Limb (tissue), 2 donors: ENCODE measurements around the gene CAV1.

Experiments used
- DNase-seq, 2 donors: peaks; one replicate each; pipeline ENCODE4 v3.0.0-alpha.2; 2016; ENCODE audit errors: extremely low spot score in 2 of 2

Gene CAV1

DNA sequence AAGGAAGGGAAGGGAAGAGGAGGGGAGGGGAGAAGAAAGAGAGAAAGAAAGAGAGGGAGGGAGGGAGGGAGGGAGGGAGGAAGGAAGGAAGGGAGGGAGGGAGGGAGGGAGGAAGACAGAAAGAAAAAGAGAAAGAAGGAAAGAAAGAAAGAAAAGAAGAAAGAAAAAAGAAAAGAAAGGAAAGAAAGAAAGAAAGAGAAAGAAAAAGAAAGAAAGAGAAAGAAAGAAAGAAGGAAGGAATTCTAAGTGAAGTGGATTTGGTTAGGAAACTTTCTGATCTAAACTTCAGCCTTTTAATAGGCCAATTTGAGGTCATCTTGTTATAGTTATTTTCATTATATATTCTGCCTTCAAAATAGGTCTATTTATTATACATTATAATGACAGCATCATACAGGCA lies 21.0 kb upstream of the CAV1 start:
- DNase-seq = no peak

GRCh38 chr7:116505278-116505677 lies 19.6 kb upstream of the CAV1 start:
- no peak for DNase-seq

DNA sequence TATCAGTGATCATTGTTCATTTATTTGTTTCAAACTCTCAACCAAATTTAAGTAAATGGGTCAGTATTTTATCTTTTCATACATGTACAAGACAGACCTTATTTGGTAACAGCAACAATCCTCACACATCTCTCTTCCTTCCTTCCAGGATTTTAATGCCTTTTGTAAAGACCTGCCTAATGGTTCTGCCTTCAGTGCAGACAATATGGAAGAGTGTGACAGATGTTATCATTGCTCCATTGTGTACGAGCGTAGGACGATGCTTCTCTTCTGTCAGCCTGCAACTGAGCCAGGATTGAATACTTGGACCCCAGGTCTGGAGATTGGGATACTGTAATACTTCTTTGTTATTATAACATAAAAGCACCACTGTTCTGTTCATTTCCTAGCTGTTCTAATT lies 19.0 kb upstream of the CAV1 start:
- no peak for DNase-seq

GRCh38 chr7:116509982-116510579 lies 14.8 kb upstream of the CAV1 start:
- no peak for DNase-seq

GRCh38 chr7:116510795-116511194 lies 14.0 kb upstream of the CAV1 start:
- no peak for DNase-seq

DNA sequence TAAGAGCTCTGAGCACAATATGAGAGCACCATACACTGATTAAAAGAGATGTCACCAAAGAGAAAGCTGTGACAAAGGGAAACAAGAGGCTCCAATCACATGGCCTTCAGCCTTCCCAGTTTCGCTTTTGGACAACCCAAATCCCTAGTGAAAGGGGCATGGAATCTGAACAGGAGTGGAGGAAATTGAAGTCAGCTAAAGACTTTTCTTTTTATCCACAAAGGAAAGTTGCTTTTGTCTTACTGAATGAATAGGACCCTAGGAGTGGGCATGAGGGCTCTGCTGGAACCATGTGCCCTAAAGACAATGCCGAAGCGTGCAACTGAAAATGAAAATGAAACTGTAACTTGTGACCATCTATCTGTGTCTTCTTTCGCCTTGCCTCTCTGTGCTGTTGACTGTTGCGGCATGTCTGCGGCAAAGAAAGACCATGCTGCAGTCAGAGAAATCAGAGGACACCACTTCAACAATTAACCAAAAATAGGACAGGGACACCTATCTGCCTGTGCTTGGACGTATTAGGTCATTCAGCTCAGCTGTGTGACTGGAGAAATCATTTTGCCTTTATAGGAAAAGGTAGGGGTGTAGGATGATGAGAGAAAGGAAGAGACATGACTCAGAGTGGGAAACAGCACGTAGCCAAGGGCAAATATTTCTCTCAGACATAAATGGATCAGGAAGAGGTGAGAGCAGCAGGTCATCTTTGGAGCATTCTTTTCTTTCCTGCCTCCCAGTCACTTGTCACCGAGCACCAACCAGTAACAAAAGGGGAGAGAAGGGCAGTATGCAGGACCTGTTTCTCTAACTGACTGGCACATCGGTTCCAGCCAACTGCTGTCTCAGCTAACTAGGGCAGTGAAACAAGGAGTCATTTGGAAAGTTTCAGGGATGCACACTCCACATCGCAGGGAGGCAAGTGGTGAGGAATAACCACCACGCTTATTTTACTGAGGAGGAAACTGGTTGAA lies 13.0 kb upstream of the CAV1 start:
- no peak for DNase-seq

- no peak for DNase-seq
Measured at GRCh38 chr7:116512520-116513188, 12.2 kb upstream of the CAV1 start.

GRCh38 chr7:116515584-116515983 lies 9.3 kb upstream of the CAV1 start:
- no peak for DNase-seq

GRCh38 chr7:116516324-116516723 lies 8.5 kb upstream of the CAV1 start:
- no peak for DNase-seq

- no peak for DNase-seq
Measured at GRCh38 chr7:116517626-116518025, 7.2 kb upstream of the CAV1 start.

- DNase-seq = no peak
Measured at GRCh38 chr7:116518961-116519360, 5.9 kb upstream of the CAV1 start.

DNA sequence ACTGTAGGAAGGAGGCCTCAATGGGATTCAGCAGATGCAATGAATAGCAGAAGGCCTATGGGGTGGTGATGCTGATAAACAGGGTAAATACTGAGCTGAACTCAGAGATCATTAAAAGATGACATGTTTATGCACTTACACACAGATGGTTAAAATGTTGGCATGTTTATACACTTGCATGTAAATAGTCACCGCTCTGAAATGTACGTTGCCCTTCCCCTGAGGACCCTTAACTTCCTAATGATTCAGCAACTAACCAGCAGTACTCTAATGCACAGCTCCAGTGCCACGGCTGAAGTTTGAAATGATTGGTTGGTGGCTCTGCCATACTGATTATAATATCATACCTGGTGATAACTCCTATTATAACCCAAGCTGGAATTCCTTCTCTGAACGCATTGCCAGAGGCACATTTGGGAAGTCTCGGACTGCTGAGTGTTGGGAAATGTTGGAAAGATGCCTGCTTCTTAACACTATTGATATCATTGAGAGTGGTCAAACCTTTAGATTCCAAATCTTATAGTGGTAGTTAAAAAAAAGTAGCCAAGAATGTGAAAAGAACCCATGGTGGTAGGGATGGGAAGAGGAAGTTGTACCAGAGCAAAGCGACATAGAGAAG lies 3.7 kb upstream of the CAV1 start:
- no peak for DNase-seq

DNA sequence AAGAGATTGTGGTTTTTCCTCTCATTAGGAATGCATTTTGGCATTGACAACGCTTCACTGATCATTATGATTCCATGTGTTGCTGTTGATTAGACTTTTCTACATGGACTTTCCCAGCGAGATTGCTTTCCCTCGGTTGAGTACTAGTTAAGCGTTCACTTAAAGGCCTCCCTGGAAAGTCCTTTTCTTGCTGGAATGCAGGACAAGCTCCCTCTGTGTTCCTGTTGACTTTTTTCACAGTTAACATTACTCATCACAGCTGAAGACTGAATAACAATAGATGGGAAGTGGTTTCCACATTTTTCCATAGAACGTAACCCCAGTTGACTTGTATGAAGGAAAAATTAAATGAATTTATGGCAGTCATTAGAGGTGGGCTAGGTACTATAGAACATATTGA lies 2.6 kb upstream of the CAV1 start:
- DNase-seq = no peak

- DNase-seq = no peak
Measured at GRCh38 chr7:116524221-116524608, 621 bp upstream of the CAV1 start.

GRCh38 chr7:116525298-116525912 lies 569 bp downstream of the CAV1 start:
- peak in 1 of 2 donors; percentile 60 for DNase-seq

- DNase-seq = peak; percentile 72 to 81
Measured at GRCh38 chr7:116525913-116526861, 1.4 kb downstream of the CAV1 start.

- DNase-seq = no peak
Measured at GRCh38 chr7:116526897-116527296, 2.1 kb downstream of the CAV1 start.

- DNase-seq = no peak
Measured at GRCh38 chr7:116527521-116527920, 2.7 kb downstream of the CAV1 start.

GRCh38 chr7:116528008-116528789 lies 3.4 kb downstream of the CAV1 start:
- no peak for DNase-seq

DNA sequence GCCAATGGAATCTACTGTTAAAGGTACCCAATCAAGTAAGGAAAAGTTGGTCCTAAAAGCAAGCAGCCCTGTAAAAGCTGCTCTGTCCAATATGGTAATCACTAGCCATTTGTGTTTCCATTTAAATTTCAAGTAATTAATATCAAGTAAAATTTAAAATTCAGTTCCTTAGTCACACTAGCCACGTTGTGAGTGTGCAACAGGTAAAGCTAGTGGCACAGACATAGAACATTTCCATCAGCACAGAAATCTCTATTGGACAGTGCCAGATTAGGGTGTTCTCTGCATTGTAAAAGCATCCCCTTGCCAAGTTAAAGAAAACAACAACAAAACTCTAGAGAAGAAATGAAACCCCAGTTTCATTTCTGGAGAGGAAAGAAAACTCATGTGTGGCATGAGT lies 4.4 kb downstream of the CAV1 start:
- no peak for DNase-seq
